ENCODE data around the gene PCDHGC4. TPM values are rescaled to one million over a fixed set of nuclear protein-coding genes. Genes with fewer than 3 reads are reported as not detected.

Gene PCDHGC4
- total RNA-seq, 1 donor from 2014 or later = 1.1 TPM

DNA sequence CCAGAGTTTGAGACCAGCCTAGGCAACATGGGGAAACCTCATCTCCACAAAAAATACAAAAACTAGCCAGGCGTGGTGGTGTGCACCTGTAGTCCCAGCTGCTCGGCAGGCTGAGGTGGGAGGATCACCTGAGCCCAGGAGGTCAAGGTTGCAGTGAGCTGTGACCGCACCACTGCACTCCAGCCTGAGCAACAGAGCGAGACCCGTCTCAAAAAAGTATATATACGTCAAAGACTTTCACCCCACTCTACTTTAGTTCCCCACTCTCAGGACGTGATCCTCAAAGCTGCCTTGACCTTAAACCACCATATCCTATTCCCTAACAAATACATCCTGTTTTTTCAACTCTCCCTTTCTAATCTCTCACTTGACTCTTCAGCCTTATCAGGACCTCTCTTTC, 45.0 kb downstream of the PCDHGC4 start:
- H3K27me3 ChIP-seq (ENCODE audit: control insufficient read depth, insufficient read depth, low read length) = no peaks in the 10 kb centered on the region
- H3K36me3 ChIP-seq (ENCODE audit: control insufficient read depth, insufficient read depth, low read length) = no peaks in the 10 kb centered on the region
- no peak for TF ChIP-seq CTCF (IDR thresholded peaks at IDR 0.05; ENCODE audit: insufficient read depth, low read length, poor library complexity, severe bottlenecking)
- no peak overlapping the region for H3K4me3 ChIP-seq (ENCODE audit: low read depth, low read length)
- DNase-seq (ENCODE audit: low read depth) = no peak

DNA sequence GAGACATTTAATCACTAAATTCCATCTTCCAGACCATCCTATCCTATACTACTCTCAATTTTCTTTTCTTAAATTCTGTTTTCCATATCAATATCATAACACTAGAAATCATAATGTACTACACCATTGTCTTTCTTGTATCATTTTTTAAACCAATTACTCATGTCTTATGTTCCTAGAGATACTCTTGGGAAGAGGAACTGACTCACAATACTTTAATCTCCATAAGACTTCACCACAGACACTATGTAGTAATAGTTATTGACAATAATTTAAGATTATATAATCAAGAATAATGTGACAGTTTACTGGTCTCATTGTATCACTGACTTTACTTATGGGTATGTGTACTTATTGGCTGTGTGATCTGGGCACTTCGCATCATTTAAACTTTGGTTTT, 47.9 kb downstream of the PCDHGC4 start:
- Histone ChIP-seq H3K36me3 (ENCODE audit: control insufficient read depth, insufficient read depth, low read length) (no peaks in the 10 kb centered on the region), H3K4me3 (ENCODE audit: low read depth, low read length) (no peak overlapping the region), H3K27me3 (ENCODE audit: control insufficient read depth, insufficient read depth, low read length) (no peaks in the 10 kb centered on the region)
- no peak for TF ChIP-seq CTCF (IDR thresholded peaks at IDR 0.05; ENCODE audit: insufficient read depth, low read length, poor library complexity, severe bottlenecking)
- no peak for DNase-seq (ENCODE audit: low read depth)

DNA sequence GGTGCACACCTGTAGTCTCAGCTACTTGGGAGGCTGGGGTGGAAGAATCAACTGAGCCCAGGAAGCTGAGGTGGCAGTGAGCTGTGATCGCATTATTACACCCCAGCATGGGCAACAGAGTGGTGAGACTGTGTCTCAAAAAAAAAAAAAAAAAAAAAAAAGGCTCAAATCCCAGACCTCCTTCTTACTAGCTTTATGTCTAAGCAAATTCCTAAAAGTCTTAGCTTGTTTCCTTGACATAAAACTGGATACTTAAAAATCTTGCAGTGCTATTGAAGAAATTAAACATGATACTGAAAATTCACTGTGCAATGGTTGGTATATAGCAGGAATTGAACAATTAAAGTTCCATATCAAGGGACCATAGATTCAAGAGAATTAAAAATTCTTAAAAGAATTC, 49.1 kb downstream of the PCDHGC4 start:
- H3K27me3 ChIP-seq (ENCODE audit: control insufficient read depth, insufficient read depth, low read length) = no peaks in the 10 kb centered on the region
- no peaks in the 10 kb centered on the region for H3K36me3 ChIP-seq (ENCODE audit: control insufficient read depth, insufficient read depth, low read length)
- no peak for DNase-seq (ENCODE audit: low read depth)
- no peak overlapping the region for H3K4me3 ChIP-seq (ENCODE audit: low read depth, low read length)
- TF ChIP-seq CTCF (IDR thresholded peaks at IDR 0.05; ENCODE audit: insufficient read depth, low read length, poor library complexity, severe bottlenecking) = no peak

DNA sequence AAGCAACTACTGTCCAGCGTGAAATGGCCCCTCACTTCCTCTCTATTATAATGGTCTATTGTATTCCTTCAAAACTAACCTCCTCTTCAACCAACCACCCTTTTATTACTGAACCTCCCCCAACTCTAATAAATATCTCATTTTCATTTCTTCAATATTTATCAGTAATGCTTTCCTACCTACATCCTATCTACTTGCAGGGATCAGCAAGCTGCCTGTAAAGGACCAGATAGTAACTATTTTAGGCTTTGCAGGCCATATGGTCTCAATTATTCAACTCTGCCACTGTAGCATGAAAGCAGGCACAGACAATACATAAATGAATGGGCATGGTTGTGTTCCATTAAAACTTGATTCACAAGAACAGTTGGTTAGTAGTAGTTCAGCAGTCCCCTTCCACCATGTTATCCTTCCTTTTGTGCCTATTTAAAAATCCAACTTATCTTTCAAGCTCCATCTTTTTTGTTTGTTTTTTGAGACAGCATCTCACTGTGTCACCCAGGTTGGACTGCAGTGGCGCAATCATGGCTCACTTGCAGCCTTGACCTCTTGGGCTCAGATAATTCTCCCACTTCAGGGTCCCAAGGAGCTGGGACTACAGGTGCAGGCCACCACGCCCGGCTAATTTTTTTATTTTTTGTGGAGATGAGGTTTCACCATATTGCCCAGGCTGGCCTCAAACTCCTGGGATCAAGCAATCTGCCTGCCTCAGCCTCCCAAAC, 49.8 kb downstream of the PCDHGC4 start:
- H3K27me3 ChIP-seq (ENCODE audit: control insufficient read depth, insufficient read depth, low read length) = no peaks in the 10 kb centered on the region
- no peaks in the 10 kb centered on the region for H3K36me3 ChIP-seq (ENCODE audit: control insufficient read depth, insufficient read depth, low read length)
- TF ChIP-seq CTCF (IDR thresholded peaks at IDR 0.05; ENCODE audit: insufficient read depth, low read length, poor library complexity, severe bottlenecking) = no peak
- no peak for DNase-seq (ENCODE audit: low read depth)
- no peak overlapping the region for H3K4me3 ChIP-seq (ENCODE audit: low read depth, low read length)

Other genes starting within 250 kb of the PCDHGC4 start
- gene PCDHB15, start 239.6 kb upstream of the PCDHGC4 start, total RNA-seq = 2.3 and 3.0 TPM in 2 replicates
- not detected in 2 replicates for gene SLC25A2, start 181.0 kb upstream of the PCDHGC4 start, total RNA-seq
- gene TAF7, start 164.2 kb upstream of the PCDHGC4 start, total RNA-seq = 72.6 and 78.0 TPM in 2 replicates
- gene PCDHGA1, start 154.5 kb upstream of the PCDHGC4 start, total RNA-seq = 0.67 and 0.68 TPM in 2 replicates
- 2.8 and 2.9 TPM in 2 replicates for gene PCDHGA2, start 146.3 kb upstream of the PCDHGC4 start, total RNA-seq
- 2.4 and 2.6 TPM in 2 replicates for gene PCDHGA3, start 141.2 kb upstream of the PCDHGC4 start, total RNA-seq
- 1.6 and 1.7 TPM in 2 replicates for gene PCDHGB1, start 134.9 kb upstream of the PCDHGC4 start, total RNA-seq
- gene PCDHGA4, start 130.0 kb upstream of the PCDHGC4 start, total RNA-seq = 3.5 and 3.6 TPM in 2 replicates
- gene PCDHGB2, start 125.0 kb upstream of the PCDHGC4 start, total RNA-seq = 1.2 and 1.9 TPM in 2 replicates
- gene PCDHGA5, start 120.9 kb upstream of the PCDHGC4 start, total RNA-seq = 0.58 and 1.5 TPM in 2 replicates
- gene PCDHGB3, start 114.8 kb upstream of the PCDHGC4 start, total RNA-seq = 1.3 and 3.6 TPM in 2 replicates
- gene PCDHGA6, start 111.1 kb upstream of the PCDHGC4 start, total RNA-seq = 1.7 and 3.1 TPM in 2 replicates
- 2.2 and 3.1 TPM in 2 replicates for gene PCDHGA7, start 102.3 kb upstream of the PCDHGC4 start, total RNA-seq
- 6.4 and 9.2 TPM in 2 replicates for gene PCDHGB4, start 97.3 kb upstream of the PCDHGC4 start, total RNA-seq
- gene PCDHGA8, start 92.4 kb upstream of the PCDHGC4 start, total RNA-seq = 0.96 and 1.0 TPM in 2 replicates
- gene PCDHGB5, start 87.1 kb upstream of the PCDHGC4 start, total RNA-seq = 18.6 and 19.3 TPM in 2 replicates
- 3.6 and 5.2 TPM in 2 replicates for gene PCDHGA9, start 82.3 kb upstream of the PCDHGC4 start, total RNA-seq
- 3.4 and 3.6 TPM in 2 replicates for gene PCDHGB6, start 77.0 kb upstream of the PCDHGC4 start, total RNA-seq
- gene PCDHGA10, start 72.0 kb upstream of the PCDHGC4 start, total RNA-seq = 5.5 and 6.0 TPM in 2 replicates
- gene PCDHGB7, start 67.4 kb upstream of the PCDHGC4 start, total RNA-seq = 14.0 and 14.1 TPM in 2 replicates
- gene PCDHGA11, start 64.0 kb upstream of the PCDHGC4 start, total RNA-seq = 6.7 and 7.4 TPM in 2 replicates
- 2.1 and 3.6 TPM in 2 replicates for gene PCDHGA12, start 54.5 kb upstream of the PCDHGC4 start, total RNA-seq
- gene PCDHGC3, start 9.1 kb upstream of the PCDHGC4 start, total RNA-seq = 41.9 and 47.3 TPM in 2 replicates
- 0.54 and 0.89 TPM in 2 replicates for gene PCDHGC5, start 4.1 kb downstream of the PCDHGC4 start, total RNA-seq
- 99.7 and 103 TPM in 2 replicates for gene DIAPH1, start 134.0 kb downstream of the PCDHGC4 start, total RNA-seq
- 39.7 and 54.2 TPM in 2 replicates for gene HDAC3, start 151.8 kb downstream of the PCDHGC4 start, total RNA-seq
- 7.8 and 12.6 TPM in 2 replicates for gene RELL2, start 152.0 kb downstream of the PCDHGC4 start, total RNA-seq
- gene FCHSD1, start 166.4 kb downstream of the PCDHGC4 start, total RNA-seq = 18.1 and 38.5 TPM in 2 replicates
- gene ARAP3, start 197.2 kb downstream of the PCDHGC4 start, total RNA-seq = 9.2 and 10.8 TPM in 2 replicates

Data from kidney epithelial cell (primary cell).